GM12878 (cell line): ENCODE measurements around the gene GPR17. TPM values are rescaled to one million over a fixed set of nuclear protein-coding genes. Genes with fewer than 3 reads are reported as not detected.

Source experiments
- CEBPB ChIP-seq, 2 experiments: fragments of 150-350 bp in 1 of 2; IDR thresholded peaks; 2 replicates each; pipeline ENCODE4 v1.6.1; 2012 to 2014; ENCODE audit warnings: low read depth in 2 of 2, low read length in 2 of 2, borderline replicate concordance in 1 of 2, inconsistent platforms in 1 of 2
- CEBPZ ChIP-seq: fragments of 150-350 bp; IDR thresholded peaks from 2 replicates; pipeline ENCODE4 v1.6.1; 2016; ENCODE audit warnings: low read depth, low read length
- HSF1 ChIP-seq: fragments of 150-350 bp; IDR thresholded peaks from 2 replicates; pipeline ENCODE4 v1.6.1; 2014; ENCODE audit warnings: mild to moderate bottlenecking, low read depth, low read length
- SMARCA5 ChIP-seq: fragments of 450-650 bp; IDR thresholded peaks from 2 replicates; pipeline ENCODE4 v1.6.1; 2017; ENCODE audit warnings: mild to moderate bottlenecking
- SREBF2 ChIP-seq: IDR thresholded peaks from 2 replicates; pipeline ENCODE4 v1.6.1; 2012; ENCODE audit warnings: mild to moderate bottlenecking, low read length
- ZNF687 ChIP-seq: fragments of 450-650 bp; IDR thresholded peaks from 2 replicates; pipeline ENCODE4 v1.6.1; 2017; ENCODE audit warnings: mild to moderate bottlenecking, moderate library complexity
- polyA plus RNA-seq, 11 experiments: library from polyadenylated mRNA; depleted of rRNA in 4 of 11; unstranded in 6 of 11; stranded (reverse) in 5 of 11; fragments of >200 nt; fragmentation: Nextera tagmentation in 4 of 11; fragmentation: Illumina TruSeq in 1 of 11; extraction: Ambion mirVana in 4 of 11; extraction: Trizol in 1 of 11; gene quantifications; 1 replicate in 1 of 11; 2 replicates in 10 of 11; pipeline versions ENCODE4 v1.2.1 to v1.2.3, GENCODE V29; 2011 to 2016; ENCODE audit warnings: inconsistent platforms in 2 of 11, missing spikeins in 2 of 11, low read depth in 1 of 11
- total RNA-seq, 4 experiments: library from RNA; depleted of rRNA in 3 of 4; stranded (reverse); fragments of >200 nt in 3 of 4; fragmentation: Illumina TruSeq in 1 of 4; extraction: Trizol in 1 of 4; gene quantifications; 2 replicates each; pipeline versions ENCODE4 v1.2.1 to v1.2.3, GENCODE V29; 2013 to 2021

The GPR17 gene
- total and polyA plus RNA-seq, 10 of the 15 experiments (the other 5 are each of a cell fraction or from before 2014, with no cell fraction given) = not detected

GRCh38 chr2:127623388-127624319, 22.3 kb upstream of the GPR17 start (continued):
- TF ChIP-seq CEBPZ = no peak
- no peak for TF ChIP-seq HSF1
- TF ChIP-seq ZNF687 = no peak
- TF ChIP-seq SREBF2 = no peak
- no peak for TF ChIP-seq CEBPB (IDR thresholded peaks at IDR 0.05; ENCODE audit: borderline replicate concordance in 1 of 2, low read depth in 2 of 2, low read length in 2 of 2)
- no peak for TF ChIP-seq SMARCA5
- TF ChIP-seq, all 136 proteins: peak for 0
